Heart right ventricle (tissue), 16 donors: Measurements from ENCODE around the gene IQSEC1. TPM values are rescaled to one million over a fixed set of nuclear protein-coding genes. Genes with fewer than 3 reads are reported as not detected.

Experiments
- ATAC-seq, 8 donors: fragments of 200-7000 bp; cut with Tn5 transposase; one replicate each; pipeline ENCODE4 v1.9.1; 2020; ENCODE audit warnings: mild to moderate bottlenecking in 8 of 8, moderate library complexity in 8 of 8, moderate number of reproducible peaks in 1 of 8
- DNase-seq, 2 donors: peaks; one replicate each; pipeline ENCODE4 v3.0.0-alpha.2; 2020
- H3K27ac ChIP-seq, 10 donors: fragments of 200-600 bp; sonication (generic) in 2 of 10; one replicate each; pipeline versions ENCODE4 v1.5.0 to v1.8.0; 2020 to 2022; ENCODE audit warnings: mild to moderate bottlenecking in 3 of 10
- H3K27me3 ChIP-seq, 7 donors: fragments of 200-600 bp; one replicate each; pipeline ENCODE4 v1.8.0; 2021 to 2022; ENCODE audit warnings: mild to moderate bottlenecking in 2 of 7
- H3K36me3 ChIP-seq, 9 donors: fragments of 200-600 bp; sonication (generic) in 1 of 9; one replicate each; pipeline versions ENCODE4 v1.5.0 to v1.8.0; 2020 to 2022; ENCODE audit warnings: mild to moderate bottlenecking in 2 of 9
- H3K4me1 ChIP-seq, 9 donors: fragments of 200-600 bp; sonication (generic) in 1 of 9; one replicate each; pipeline versions ENCODE4 v1.5.0 to v1.8.0; 2020 to 2022; ENCODE audit warnings: mild to moderate bottlenecking in 4 of 9
- H3K4me3 ChIP-seq, 10 donors: fragments of 200-600 bp; sonication (generic) in 2 of 10; one replicate each; pipeline versions ENCODE4 v1.5.0 to v1.8.0; 2020 to 2022; ENCODE audit warnings: mild to moderate bottlenecking in 7 of 10, moderate library complexity in 2 of 10
- H3K9me3 ChIP-seq, 11 donors: fragments of 200-600 bp in 10 of 11; sonication (generic) in 2 of 11; one replicate each; pipeline versions ENCODE4 v1.5.0 to v1.8.0; 2013 to 2022; ENCODE audit warnings: mild to moderate bottlenecking in 2 of 11, control low read depth in 1 of 11, moderate library complexity in 1 of 11
- WGBS, 2 donors: extraction: QIAGEN DNeasy Blood & Tissue Kit; methylation state at CpG; one replicate each; pipeline ENCODE4 v1.1.7; 2013; ENCODE audit warnings: inconsistent platforms in 1 of 2; 5-methylcytosine and 5-hydroxymethylcytosine counted together
- intact Hi-C, 10 donors: fragments of 100-400 bp; cut with DNase I; formaldehyde crosslinking; loops; one replicate each; pipeline versions ENCODE4 v1.11.1 to v1.14.2; 2022
- polyA plus RNA-seq, 2 donors: library from polyadenylated mRNA; stranded (reverse); fragments of 200-250 nt; gene quantifications; one replicate each; pipeline ENCODE4 v1.2.3, GENCODE V29; 2013
- total RNA-seq, 10 donors: library from RNA; stranded (reverse); fragmentation: NEBNext Ultra II Directional in 3 of 10; extraction: Animal tissue kit (Norgen Biotek cat#: 25700) in 3 of 10; gene quantifications; one replicate each; pipeline versions ENCODE4 v1.2.1 to v1.2.4, GENCODE V29; 2021 to 2023
- TF ChIP-seq, protein P1 (sequence below), 9 donors: fragments of 200-600 bp; sonication (generic) in 2 of 9; IDR thresholded peaks; one replicate each; pipeline versions ENCODE4 v1.5.0 to v1.8.0; 2021 to 2022; ENCODE audit warnings: antibody characterized with exemption in 9 of 9, mild to moderate bottlenecking in 5 of 9, moderate library complexity in 1 of 9
- donor health status: Arrhythmogenic right ventricular cardiomyopathy.
- donor health status: ischemic (EF 13 %, LVEDD 7.1; RV severe dilation, severe dysfunction).
- donor health status: healthy with polysubstance abuse.
- donor health status: DM: no; HTN: yes; CAD: no.
- donor health status: DM: no; HTN: no; CAD: no.
- donor health status: ischemic (EF 25% LVEDD 6.9; RV normal size, moderate dysfunction).
- donor health status: ischemic (EF 25% LVEDD 5.7; RV mildly dilated, moderate dysfunction).
- donor health status: healthy.
- donor health status: DM: yes; HTN: yes; CAD: no.
- donor health status: Ischemic cardiomyopathy.
- donor health status: ischemic (EF 35%, LVEDD 5.7; RV mildly dilated, moderate dysfunction).
- donor health status: nonischemic (EF 11% LVEDD 7.7; RV severe dilation, severe dysfunction).
- donor health status: DM: yes; HTN: yes; CAD: no.
- donor health status: PGD.
- donor health status: ischemic (EF 29% LVEDD 5.4; RV normal size, mild dysfunction).
- donor health status: nonischemic (EF 23%, LVEDD 6.1; RV moderate dilation, normal function).

The IQSEC1 gene
- total and polyA plus RNA-seq, 12 donors = 13.1 to 73.9 (median 60.4) TPM

DNA sequence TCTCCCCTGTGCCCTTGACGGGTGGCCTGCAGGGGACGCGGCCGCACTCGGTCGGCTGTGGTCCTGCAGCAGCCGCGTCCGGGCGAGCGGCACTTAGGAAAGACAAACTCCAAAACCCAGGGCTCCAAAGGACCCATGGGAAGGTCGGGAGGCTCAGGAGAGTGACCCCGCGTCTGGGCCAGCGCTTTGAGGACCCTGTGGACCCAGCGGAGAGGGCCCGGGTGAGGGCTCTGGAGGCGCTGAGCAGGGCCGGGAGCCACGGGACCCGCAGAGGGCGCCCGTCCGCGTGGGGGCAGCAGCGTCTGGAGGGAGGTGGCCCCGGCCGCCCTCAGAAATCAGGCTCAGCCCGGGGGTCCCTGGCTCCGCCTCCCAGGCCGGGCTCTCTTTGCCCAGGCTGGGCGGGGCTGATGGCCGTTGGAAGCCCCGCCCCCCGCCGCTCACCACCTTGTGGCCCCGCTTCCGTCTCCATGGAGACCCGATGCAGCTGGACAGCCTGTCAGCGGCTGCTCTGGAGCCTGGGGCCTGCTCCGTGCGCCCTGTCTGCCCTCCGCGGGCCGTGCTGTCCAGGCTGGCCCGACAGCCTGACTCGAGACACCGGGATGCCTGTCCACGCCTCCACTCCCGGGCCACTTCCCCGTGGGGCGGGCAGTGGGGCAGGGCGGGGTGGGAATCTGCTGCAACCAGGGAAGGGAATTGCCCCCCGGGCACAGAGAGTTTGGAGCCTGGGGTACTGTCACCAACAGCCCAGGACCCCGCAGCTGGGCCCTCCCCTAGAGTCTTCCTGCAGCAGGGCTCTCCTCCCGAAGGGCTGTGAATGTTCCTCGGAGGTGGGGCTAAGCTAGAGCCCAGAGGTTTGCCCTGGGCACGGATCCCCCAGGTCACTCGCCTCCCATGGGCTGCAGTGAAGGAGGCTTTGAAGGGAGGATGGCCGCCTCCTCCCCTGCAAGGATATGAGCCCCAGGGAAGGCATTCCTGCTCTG is 197.1 kb downstream of the IQSEC1 start:
- DNase-seq (peak in 1 of 2 donors; percentile 55), ATAC-seq (peak; percentile 54 to 84 (median 74))
- H3K27ac ChIP-seq = no peak overlapping the region
- peaks cover 0 to 12% (median 9%) of the 10 kb centered on the region in 9 donors for H3K4me1 ChIP-seq
- H3K27me3 ChIP-seq = peaks cover 0 to 14% (median 9%) of the 10 kb centered on the region in 7 donors
- TF ChIP-seq, protein P1, sequence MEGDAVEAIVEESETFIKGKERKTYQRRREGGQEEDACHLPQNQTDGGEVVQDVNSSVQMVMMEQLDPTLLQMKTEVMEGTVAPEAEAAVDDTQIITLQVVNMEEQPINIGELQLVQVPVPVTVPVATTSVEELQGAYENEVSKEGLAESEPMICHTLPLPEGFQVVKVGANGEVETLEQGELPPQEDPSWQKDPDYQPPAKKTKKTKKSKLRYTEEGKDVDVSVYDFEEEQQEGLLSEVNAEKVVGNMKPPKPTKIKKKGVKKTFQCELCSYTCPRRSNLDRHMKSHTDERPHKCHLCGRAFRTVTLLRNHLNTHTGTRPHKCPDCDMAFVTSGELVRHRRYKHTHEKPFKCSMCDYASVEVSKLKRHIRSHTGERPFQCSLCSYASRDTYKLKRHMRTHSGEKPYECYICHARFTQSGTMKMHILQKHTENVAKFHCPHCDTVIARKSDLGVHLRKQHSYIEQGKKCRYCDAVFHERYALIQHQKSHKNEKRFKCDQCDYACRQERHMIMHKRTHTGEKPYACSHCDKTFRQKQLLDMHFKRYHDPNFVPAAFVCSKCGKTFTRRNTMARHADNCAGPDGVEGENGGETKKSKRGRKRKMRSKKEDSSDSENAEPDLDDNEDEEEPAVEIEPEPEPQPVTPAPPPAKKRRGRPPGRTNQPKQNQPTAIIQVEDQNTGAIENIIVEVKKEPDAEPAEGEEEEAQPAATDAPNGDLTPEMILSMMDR (IDR thresholded peaks at IDR 0.05) = peak in 7 of 9 donors; percentile 24 to 53 (median 40)
- intact Hi-C loops = no loop called here
- peak overlapping the region in 8 of 10 donors; percentile 29 to 41 (median 38) for H3K4me3 ChIP-seq
- 22 to 23% methylated on average over 54 to 60 of the region's 60 CpGs for WGBS, 2 donors
- H3K9me3 ChIP-seq = no peaks in the 10 kb centered on the region
- H3K36me3 ChIP-seq = no peaks in the 10 kb centered on the region

DNA sequence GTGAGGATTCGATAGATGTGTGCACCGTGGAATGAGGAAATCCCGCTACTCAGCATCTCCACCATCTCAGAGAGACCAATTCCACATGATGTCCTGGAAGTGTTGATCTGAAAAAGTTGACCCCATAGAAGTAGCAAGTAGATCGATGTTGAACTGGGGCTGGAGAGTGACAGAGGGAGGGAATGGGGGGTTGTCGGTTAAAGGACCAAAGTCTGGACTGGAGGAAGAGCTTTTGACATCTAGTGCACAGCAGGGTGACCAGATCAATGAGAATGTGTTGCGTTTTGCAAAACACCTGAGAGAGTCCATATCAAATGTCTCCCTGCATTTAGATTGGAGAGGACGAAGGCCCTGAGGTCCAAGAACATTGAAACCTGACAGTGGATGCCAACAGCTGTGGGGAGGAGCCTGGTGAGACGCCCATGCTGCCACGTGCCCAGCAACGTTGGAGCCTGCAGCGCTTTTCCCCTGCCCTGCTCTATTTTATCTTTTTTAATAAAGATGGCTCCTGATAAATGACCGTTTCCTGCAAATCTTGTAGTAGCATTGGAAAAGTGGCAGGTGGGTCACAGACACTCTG is 201.7 kb downstream of the IQSEC1 start:
- TF ChIP-seq, protein P1 (IDR thresholded peaks at IDR 0.05) = no peak
- DNase-seq (no peak), ATAC-seq (no peak)
- Histone ChIP-seq H3K36me3 (no peaks in the 10 kb centered on the region), H3K27ac (no peak overlapping the region), H3K9me3 (no peaks in the 10 kb centered on the region), H3K4me3 (no peak overlapping the region), H3K4me1 (peaks cover 0 to 24% (median 20%) of the 10 kb centered on the region in 9 donors), H3K27me3 (peaks cover 0 to 24% (median 10%) of the 10 kb centered on the region in 7 donors)
- 80 to 85% methylated on average over 12 of the region's 12 CpGs for WGBS, 2 donors
- intact Hi-C loops = loop anchor here in 1 of 10 donors (2.0 kb wide), 1 partner anchor 577 kb away; no protein-coding TSS in a partner anchor

GRCh38 chr3:12870942-12871341 is 202.3 kb downstream of the IQSEC1 start:
- WGBS, 2 donors = 67 to 75% methylated on average over 9 of the region's 9 CpGs
- no peaks in the 10 kb centered on the region for H3K36me3 ChIP-seq
- H3K27ac ChIP-seq = no peak overlapping the region
- intact Hi-C loops = loop anchor here in 1 of 10 donors (2.0 kb wide), 1 partner anchor 578 kb away; no protein-coding TSS in a partner anchor
- DNase-seq (peak; percentile 42 to 43), ATAC-seq (peak in 3 of 8 donors; percentile 3 to 34 (median 26))
- H3K4me1 ChIP-seq = peaks cover 0 to 18% (median 14%) of the 10 kb centered on the region in 9 donors
- H3K27me3 ChIP-seq = peaks cover 0 to 18% (median 6%) of the 10 kb centered on the region in 7 donors
- H3K4me3 ChIP-seq = no peak overlapping the region
- TF ChIP-seq, protein P1 (IDR thresholded peaks at IDR 0.05) = no peak
- H3K9me3 ChIP-seq = peaks cover 0 to under 1% (median 0%) of the 10 kb centered on the region in 11 donors

DNA sequence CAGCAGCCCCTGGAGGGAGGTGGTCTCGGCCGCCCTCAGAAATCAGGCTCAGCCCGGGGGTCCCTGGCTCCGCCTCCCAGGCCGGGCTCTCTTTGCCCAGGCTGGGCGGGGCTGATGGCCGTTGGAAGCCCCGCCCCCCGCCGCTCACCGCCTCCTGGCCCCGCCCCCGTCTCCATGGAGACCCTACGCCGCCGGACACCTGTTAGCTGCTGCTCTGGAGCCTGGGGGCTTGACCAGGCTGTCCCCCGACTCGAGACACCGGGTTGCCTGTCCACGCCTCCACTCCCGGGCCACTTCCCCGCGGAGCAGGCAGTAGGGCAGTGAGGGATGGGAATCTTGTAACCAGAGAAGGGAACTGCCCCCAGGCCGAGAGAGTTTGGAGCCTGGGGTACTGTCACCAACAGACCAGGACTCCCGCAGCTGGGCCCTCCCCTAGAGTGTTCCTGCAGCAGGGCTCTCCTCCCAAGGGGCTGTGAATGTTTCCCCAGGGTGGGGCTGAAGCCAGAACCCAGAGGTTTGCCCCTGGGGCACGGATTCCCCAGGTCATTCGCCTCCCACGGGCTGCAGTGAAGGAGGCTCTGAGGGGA is 204.1 kb downstream of the IQSEC1 start:
- Histone ChIP-seq H3K27me3 (peaks cover 0 to 16% (median 0%) of the 10 kb centered on the region in 7 donors), H3K9me3 (peaks cover 0 to 14% (median 3%) of the 10 kb centered on the region in 11 donors), H3K27ac (no peak overlapping the region), H3K36me3 (no peaks in the 10 kb centered on the region), H3K4me3 (peak overlapping the region in 8 of 10 donors; percentile 14 to 42 (median 32)), H3K4me1 (peaks cover 0 to 15% (median 11%) of the 10 kb centered on the region in 9 donors)
- ATAC-seq (peak; percentile 45 to 74 (median 68)), DNase-seq (peak; percentile 36 to 61)
- TF ChIP-seq, protein P1 (IDR thresholded peaks at IDR 0.05) = no peak
- WGBS, 2 donors = 15 to 17% methylated on average over 26 to 28 of the region's 28 CpGs
- intact Hi-C loops = loop anchor here in 9 of 10 donors (2.0 to 10.0 kb wide), 8 partner anchors 22 to 776 kb away; no protein-coding TSS in a partner anchor
